Mucosa of rectum (tissue), 2 donors: ENCODE measurements around the gene SLC47A2.

Experiments
- H3K27ac ChIP-seq, 2 donors: one replicate each; pipeline ENCODE4 v1.7.0; 2013; ENCODE audit warnings: inconsistent platforms in 2 of 2, low read depth in 2 of 2, low read length in 2 of 2
- H3K27me3 ChIP-seq, 2 donors: one replicate each; pipeline ENCODE4 v1.7.0; 2013; ENCODE audit warnings: low read length in 2 of 2; ENCODE audit not compliant: control insufficient read depth in 2 of 2, insufficient read depth in 2 of 2
- H3K36me3 ChIP-seq, 2 donors: one replicate each; pipeline ENCODE4 v1.7.0; 2013; ENCODE audit warnings: low read length in 2 of 2; ENCODE audit not compliant: control insufficient read depth in 2 of 2, insufficient read depth in 2 of 2
- H3K4me1 ChIP-seq, 2 donors: one replicate each; pipeline ENCODE4 v1.7.0; 2013; ENCODE audit warnings: low read length in 2 of 2, mild to moderate bottlenecking in 1 of 2; ENCODE audit not compliant: control insufficient read depth in 2 of 2, insufficient read depth in 2 of 2
- H3K4me3 ChIP-seq, 2 donors: one replicate each; pipeline ENCODE4 v1.7.0; 2013; ENCODE audit warnings: low read length in 2 of 2
- H3K9ac ChIP-seq, 2 donors: one replicate each; pipeline ENCODE4 v1.7.0; 2013; ENCODE audit warnings: low read length in 2 of 2, low read depth in 1 of 2, mild to moderate bottlenecking in 1 of 2
- H3K9me3 ChIP-seq, 2 donors: one replicate each; pipeline ENCODE4 v1.7.0; 2013; ENCODE audit warnings: low read length in 2 of 2; ENCODE audit not compliant: control insufficient read depth in 2 of 2
- donor health status: healthy.
- donor health status: Normal muscosa, but diverticular disease.

Gene SLC47A2

GRCh38 chr17:19755821-19756510 lies 39.6 kb upstream of the SLC47A2 start:
- no peak overlapping the region for H3K9ac ChIP-seq
- H3K27me3 ChIP-seq = no peaks in the 10 kb centered on the region
- H3K4me3 ChIP-seq = no peak overlapping the region
- H3K9me3 ChIP-seq = no peaks in the 10 kb centered on the region
- H3K27ac ChIP-seq = no peak overlapping the region
- peaks cover 4 to 11% of the 10 kb centered on the region in 2 donors for H3K4me1 ChIP-seq
- H3K36me3 ChIP-seq = no peaks in the 10 kb centered on the region

DNA sequence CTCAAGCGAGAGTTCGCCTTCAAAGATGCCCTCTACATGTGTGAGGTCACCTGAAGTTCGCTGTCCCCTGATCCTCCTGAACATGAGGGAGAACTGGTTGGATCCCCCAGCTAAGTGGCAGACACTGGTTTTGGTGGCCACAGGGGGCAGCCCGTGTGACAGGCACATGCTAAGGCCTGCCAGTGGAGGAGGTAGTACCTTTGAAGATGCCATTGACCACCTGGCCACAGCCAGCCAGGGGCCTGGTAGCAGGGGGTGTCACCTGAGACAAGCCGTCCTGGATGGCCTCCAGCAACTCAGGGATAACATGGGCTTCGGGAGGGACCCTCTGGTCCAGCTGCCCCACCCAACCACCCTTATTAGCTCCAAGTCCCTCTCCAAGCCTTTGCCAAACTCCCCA lies 39.0 kb upstream of the SLC47A2 start:
- Histone ChIP-seq H3K27me3 (no peaks in the 10 kb centered on the region), H3K9ac (no peak overlapping the region), H3K27ac (no peak overlapping the region), H3K4me3 (no peak overlapping the region), H3K4me1 (peaks cover 4 to 11% of the 10 kb centered on the region in 2 donors), H3K36me3 (no peaks in the 10 kb centered on the region), H3K9me3 (no peaks in the 10 kb centered on the region)

- peak overlapping the region in 1 of 2 donors; percentile 13 for H3K27ac ChIP-seq
- H3K9ac ChIP-seq = no peak overlapping the region
- H3K4me3 ChIP-seq = no peak overlapping the region
- peaks cover 5 to 12% of the 10 kb centered on the region in 2 donors for H3K4me1 ChIP-seq
- H3K36me3 ChIP-seq = no peaks in the 10 kb centered on the region
- no peaks in the 10 kb centered on the region for H3K9me3 ChIP-seq
- H3K27me3 ChIP-seq = no peaks in the 10 kb centered on the region
Measured at GRCh38 chr17:19753661-19754463, 37.5 kb upstream of the SLC47A2 start.

DNA sequence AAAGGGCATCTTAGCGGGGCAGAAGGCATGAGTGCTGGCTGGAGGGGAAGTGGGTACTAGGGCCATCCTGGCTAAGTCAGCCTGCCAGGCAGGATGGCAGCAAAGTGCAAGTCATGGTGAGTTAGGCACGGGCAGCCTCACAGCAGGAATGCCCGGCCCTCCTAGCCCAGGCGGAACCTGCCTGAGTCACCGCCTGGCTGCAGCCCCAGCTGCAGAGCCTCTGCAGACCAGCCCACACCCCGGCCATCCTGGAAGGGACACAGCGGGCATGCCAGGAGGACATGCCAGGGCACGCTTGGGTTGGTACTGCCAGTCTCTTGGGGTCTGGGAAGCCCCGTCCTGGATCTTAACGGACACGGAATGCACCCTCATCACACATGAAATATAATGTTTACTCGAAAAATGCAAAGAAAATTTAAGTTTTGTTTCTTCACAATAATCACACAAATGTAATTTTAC lies 36.7 kb upstream of the SLC47A2 start:
- Histone ChIP-seq H3K4me3 (no peak overlapping the region), H3K4me1 (peaks cover 12 to 18% of the 10 kb centered on the region in 2 donors), H3K9ac (no peak overlapping the region), H3K27ac (peak overlapping the region; percentile 13 to 35), H3K27me3 (no peaks in the 10 kb centered on the region), H3K9me3 (no peaks in the 10 kb centered on the region), H3K36me3 (no peaks in the 10 kb centered on the region)

DNA sequence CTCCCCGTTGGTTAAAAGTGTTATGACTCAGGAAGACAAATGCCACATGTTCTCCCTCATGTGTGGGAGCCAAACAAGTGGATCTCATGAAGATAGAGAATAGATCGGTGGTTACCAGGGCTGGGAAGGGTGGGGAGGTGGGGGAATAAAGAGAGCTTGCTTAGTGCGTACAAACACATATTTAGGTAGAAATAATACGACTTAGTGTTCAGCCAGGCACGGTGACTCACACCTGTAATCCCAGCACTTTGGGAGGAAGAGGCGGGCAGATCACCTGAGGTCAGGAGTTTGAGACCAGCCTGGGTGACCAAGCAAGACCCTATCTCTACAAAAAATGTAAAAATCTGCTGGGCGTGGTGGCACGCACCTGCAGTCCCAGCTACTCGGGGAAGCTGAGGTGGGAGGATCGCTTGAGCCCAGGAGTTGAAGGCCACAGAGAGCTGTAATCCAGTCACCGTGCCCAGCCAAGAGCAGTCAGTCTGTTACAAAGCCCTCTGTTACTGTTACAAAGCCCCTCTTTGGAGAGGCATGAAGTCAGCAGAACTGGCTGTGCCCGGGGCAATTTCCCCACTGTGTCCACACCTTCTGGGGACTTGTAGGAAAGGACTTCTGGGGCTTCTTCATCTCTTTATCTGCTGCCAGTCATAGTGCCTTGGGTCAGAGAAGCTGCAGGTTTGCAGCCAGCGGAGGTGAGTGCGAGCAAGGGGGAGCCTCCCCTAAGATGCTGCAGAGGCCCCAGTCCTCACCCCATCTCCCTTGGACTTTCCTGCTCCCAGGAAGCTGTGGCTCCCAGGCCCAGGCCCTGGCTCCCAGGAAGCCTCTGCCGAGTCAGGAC lies 36.0 kb upstream of the SLC47A2 start:
- Histone ChIP-seq H3K9me3 (no peaks in the 10 kb centered on the region), H3K27ac (peak overlapping the region in 1 of 2 donors; percentile 35), H3K9ac (no peak overlapping the region), H3K27me3 (no peaks in the 10 kb centered on the region), H3K36me3 (no peaks in the 10 kb centered on the region), H3K4me3 (no peak overlapping the region), H3K4me1 (peaks cover 18 to 24% of the 10 kb centered on the region in 2 donors)

GRCh38 chr17:19750835-19751234 lies 34.5 kb upstream of the SLC47A2 start:
- Histone ChIP-seq H3K9me3 (no peaks in the 10 kb centered on the region), H3K9ac (no peak overlapping the region), H3K36me3 (no peaks in the 10 kb centered on the region), H3K27me3 (no peaks in the 10 kb centered on the region), H3K4me1 (peaks cover 21 to 32% of the 10 kb centered on the region in 2 donors), H3K27ac (no peak overlapping the region), H3K4me3 (no peak overlapping the region)

- H3K27me3 ChIP-seq = no peaks in the 10 kb centered on the region
- no peak overlapping the region for H3K4me3 ChIP-seq
- no peaks in the 10 kb centered on the region for H3K9me3 ChIP-seq
- no peak overlapping the region for H3K9ac ChIP-seq
- H3K4me1 ChIP-seq = peaks cover 25 to 39% of the 10 kb centered on the region in 2 donors
- no peak overlapping the region for H3K27ac ChIP-seq
- no peaks in the 10 kb centered on the region for H3K36me3 ChIP-seq
Measured at GRCh38 chr17:19750020-19750572, 33.7 kb upstream of the SLC47A2 start.

DNA sequence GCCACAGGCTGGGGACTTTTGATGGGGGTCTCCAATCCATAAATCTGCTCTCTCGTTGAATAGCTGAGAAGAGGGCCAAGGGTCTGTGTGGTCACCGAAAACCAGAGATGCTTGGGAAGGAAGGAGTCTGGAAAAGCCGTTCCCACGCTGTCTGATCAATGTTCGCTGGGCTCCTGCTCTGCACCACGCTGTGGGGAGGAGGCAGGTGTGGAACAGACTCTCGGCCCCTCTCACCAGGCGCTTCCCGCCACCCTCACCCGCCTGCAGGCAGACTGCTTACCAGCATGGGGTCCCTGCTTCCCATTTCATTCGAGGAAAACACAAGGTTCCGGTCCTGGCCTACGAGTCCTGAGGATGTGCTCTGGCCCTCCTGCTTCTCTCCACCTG lies 32.4 kb upstream of the SLC47A2 start:
- no peak overlapping the region for H3K4me3 ChIP-seq
- no peaks in the 10 kb centered on the region for H3K27me3 ChIP-seq
- peak overlapping the region in 1 of 2 donors; percentile 16 for H3K27ac ChIP-seq
- peaks cover 27 to 41% of the 10 kb centered on the region in 2 donors for H3K4me1 ChIP-seq
- H3K9ac ChIP-seq = no peak overlapping the region
- H3K9me3 ChIP-seq = no peaks in the 10 kb centered on the region
- no peaks in the 10 kb centered on the region for H3K36me3 ChIP-seq

GRCh38 chr17:19747829-19748806 lies 31.7 kb upstream of the SLC47A2 start, which contains the start of gene ALDH3A1:
TSS of gene ALDH3A1 (minus strand) at chr17:19748298. CDS start at chr17:19745129, 3,169 bp downstream.
- Histone ChIP-seq H3K9me3 (no peaks in the 10 kb centered on the region), H3K4me3 (peak within 1 kb of the TSS in 1 of 2 donors; percentile 37), H3K9ac (no peak within 1 kb of the TSS), H3K27me3 (no peaks in the 10 kb centered on the region), H3K36me3 (no peaks in the 10 kb centered on the region), H3K27ac (peak within 1 kb of the TSS in 1 of 2 donors; percentile 16), H3K4me1 (peaks cover 23 to 36% of the 10 kb centered on the region in 2 donors)
